Upper lobe of right lung (tissue), 1 donor: ENCODE measurements around the gene ZEB2. TPM values are rescaled to one million over a fixed set of nuclear protein-coding genes. Genes with fewer than 3 reads are reported as not detected.

Experiments
- ATAC-seq: fragments of 200-7000 bp; cut with Tn5 transposase; one replicate; pipeline ENCODE4 v1.9.1; 2020; ENCODE audit warnings: mild to moderate bottlenecking, moderate library complexity
- DNase-seq: peaks from one replicate; pipeline ENCODE4 v3.0.0-alpha.2; 2020
- H3K27ac ChIP-seq: fragments of 200-600 bp; one replicate; pipeline ENCODE4 v1.8.0; 2022
- H3K27me3 ChIP-seq: fragments of 200-600 bp; one replicate; pipeline ENCODE4 v1.8.0; 2022; ENCODE audit warnings: mild to moderate bottlenecking
- H3K36me3 ChIP-seq: fragments of 200-600 bp; one replicate; pipeline ENCODE4 v1.8.0; 2022
- H3K4me1 ChIP-seq: fragments of 200-600 bp; one replicate; pipeline ENCODE4 v1.8.0; 2022
- H3K4me3 ChIP-seq: fragments of 200-600 bp; one replicate; pipeline ENCODE4 v1.8.0; 2022; ENCODE audit warnings: mild to moderate bottlenecking
- H3K9me3 ChIP-seq: fragments of 200-600 bp; one replicate; pipeline ENCODE4 v1.8.0; 2022
- CTCF ChIP-seq: fragments of 200-600 bp; IDR thresholded peaks from one replicate; pipeline ENCODE4 v1.8.0; 2022; ENCODE audit warnings: antibody characterized with exemption
- intact Hi-C: fragments of 100-400 bp; cut with DNase I; formaldehyde crosslinking; loops from one replicate; pipeline ENCODE4 v1.11.0; 2022
- total RNA-seq: library from RNA; stranded (reverse); fragmentation: NEBNext Ultra II Directional; extraction: Animal tissue kit (Norgen Biotek cat#: 25700); gene quantifications from one replicate; pipeline ENCODE4 v1.2.1, GENCODE V29; 2021
- donor health status: DM: no; HTN: yes; CAD: no; lungs with severe emphysema.

Gene ZEB2
- total RNA-seq, 1 donor from 2014 or later = 178 TPM

GRCh38 chr2:144471305-144472045 is 48.4 kb downstream of the ZEB2 start:
- TF ChIP-seq CTCF = no peak
- no peak overlapping the region for H3K27ac ChIP-seq
- no peaks in the 10 kb centered on the region for H3K27me3 ChIP-seq
- no peaks in the 10 kb centered on the region for H3K9me3 ChIP-seq
- H3K36me3 ChIP-seq = no peaks in the 10 kb centered on the region
- H3K4me3 ChIP-seq = no peak overlapping the region
- ATAC-seq (no peak), DNase-seq (no peak)
- intact Hi-C loops = no loop called here
- H3K4me1 ChIP-seq = peaks cover 26% of the 10 kb centered on the region

GRCh38 chr2:144470816-144471215 is 49.1 kb downstream of the ZEB2 start:
- Histone ChIP-seq H3K9me3 (no peaks in the 10 kb centered on the region), H3K4me1 (peaks cover 21% of the 10 kb centered on the region), H3K36me3 (no peaks in the 10 kb centered on the region), H3K27ac (no peak overlapping the region), H3K27me3 (no peaks in the 10 kb centered on the region), H3K4me3 (no peak overlapping the region)
- DNase-seq (no peak), ATAC-seq (no peak)
- intact Hi-C loops = no loop called here
- TF ChIP-seq CTCF = no peak

GRCh38 chr2:144470334-144470733 is 49.6 kb downstream of the ZEB2 start:
- Histone ChIP-seq H3K36me3 (no peaks in the 10 kb centered on the region), H3K4me1 (peaks cover 21% of the 10 kb centered on the region), H3K9me3 (no peaks in the 10 kb centered on the region), H3K4me3 (no peak overlapping the region), H3K27me3 (no peaks in the 10 kb centered on the region), H3K27ac (no peak overlapping the region)
- intact Hi-C loops = no loop called here
- ATAC-seq (no peak), DNase-seq (no peak)
- TF ChIP-seq CTCF = no peak

- Histone ChIP-seq H3K4me3 (no peak overlapping the region), H3K4me1 (peaks cover 21% of the 10 kb centered on the region), H3K27ac (no peak overlapping the region), H3K9me3 (no peaks in the 10 kb centered on the region), H3K27me3 (no peaks in the 10 kb centered on the region), H3K36me3 (no peaks in the 10 kb centered on the region)
- intact Hi-C loops = no loop called here
- TF ChIP-seq CTCF = no peak
- no peak for ATAC-seq
- no peak for DNase-seq
These were observed 50.1 kb downstream of the ZEB2 start for GRCh38 chr2:144469798-144470197.

GRCh38 chr2:144468823-144469595 is 50.9 kb downstream of the ZEB2 start:
- intact Hi-C loops = no loop called here
- no peak for TF ChIP-seq CTCF
- Histone ChIP-seq H3K4me3 (no peak overlapping the region), H3K36me3 (no peaks in the 10 kb centered on the region), H3K27ac (no peak overlapping the region), H3K4me1 (peaks cover 21% of the 10 kb centered on the region), H3K9me3 (no peaks in the 10 kb centered on the region), H3K27me3 (no peaks in the 10 kb centered on the region)
- ATAC-seq (no peak), DNase-seq (no peak)
